Ureter (tissue), 1 donor: ENCODE measurements around the gene AP2B1. TPM values are rescaled to one million over a fixed set of nuclear protein-coding genes. Genes with fewer than 3 reads are reported as not detected.
"Not testable (repeated sequence)": the region's sequence is repeated elsewhere in the genome, so short reads cannot be mapped to it uniquely, and the experiment has no call there.

Source experiments
- DNase-seq: peaks from one replicate; pipeline ENCODE4 v3.0.0-alpha.2; 2020; ENCODE audit warnings: low spot score
- total RNA-seq: library from RNA; stranded (reverse); gene quantifications from one replicate; pipeline ENCODE4 v1.2.4, GENCODE V29; 2023
- donor health status: DM: yes; HTN: yes; CAD: no.

Gene AP2B1
- 164 TPM for total RNA-seq

DNA sequence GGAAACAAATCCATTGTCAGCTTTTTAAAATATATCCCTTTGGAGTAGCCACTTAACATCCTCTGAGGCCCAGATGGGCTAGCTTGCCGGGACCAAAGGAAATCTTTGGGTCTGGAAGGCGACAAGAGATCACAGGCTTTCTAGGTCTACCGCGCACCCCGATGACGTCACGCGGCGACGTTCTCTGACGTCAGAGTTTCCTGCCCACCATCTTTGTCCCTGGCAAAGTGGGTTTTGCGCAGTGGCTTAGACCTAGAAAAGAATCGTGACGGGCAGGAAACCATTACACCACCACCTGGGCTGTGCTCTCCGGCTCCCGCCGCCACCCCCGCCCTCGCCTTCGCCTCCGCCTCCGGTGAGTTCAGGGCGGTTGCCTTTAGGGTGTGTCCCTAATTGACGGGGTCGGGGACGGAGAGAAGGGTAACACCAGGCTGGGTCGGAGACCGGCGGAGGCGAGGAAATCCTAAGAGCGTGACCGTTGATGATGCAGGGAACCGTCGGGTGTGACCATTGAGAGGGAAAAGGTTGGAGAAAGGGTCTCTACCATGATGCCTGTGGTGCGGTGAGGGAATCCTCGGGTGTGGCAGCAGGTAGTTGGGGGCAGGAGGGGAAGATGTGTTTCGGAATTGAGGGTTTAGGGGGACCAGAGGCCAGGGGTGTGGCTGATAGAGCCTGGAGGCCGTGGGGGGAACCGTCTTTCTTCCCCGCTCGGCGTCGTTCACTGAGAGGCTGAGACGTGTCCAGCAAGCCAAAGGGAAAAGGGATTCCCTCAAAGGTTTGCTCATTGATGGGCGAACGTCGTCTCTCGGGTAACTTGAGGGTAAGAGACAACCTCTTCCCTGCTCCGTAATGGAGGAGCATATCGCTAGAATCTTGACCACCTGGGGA, at the start of gene AP2B1:
AP2B1 (plus strand) TSS at position 249 of the 888 bp plus-strand sequence. CDS start 6,709 bp downstream, outside the sequence.
- DNase-seq = peak; percentile 97

DNA sequence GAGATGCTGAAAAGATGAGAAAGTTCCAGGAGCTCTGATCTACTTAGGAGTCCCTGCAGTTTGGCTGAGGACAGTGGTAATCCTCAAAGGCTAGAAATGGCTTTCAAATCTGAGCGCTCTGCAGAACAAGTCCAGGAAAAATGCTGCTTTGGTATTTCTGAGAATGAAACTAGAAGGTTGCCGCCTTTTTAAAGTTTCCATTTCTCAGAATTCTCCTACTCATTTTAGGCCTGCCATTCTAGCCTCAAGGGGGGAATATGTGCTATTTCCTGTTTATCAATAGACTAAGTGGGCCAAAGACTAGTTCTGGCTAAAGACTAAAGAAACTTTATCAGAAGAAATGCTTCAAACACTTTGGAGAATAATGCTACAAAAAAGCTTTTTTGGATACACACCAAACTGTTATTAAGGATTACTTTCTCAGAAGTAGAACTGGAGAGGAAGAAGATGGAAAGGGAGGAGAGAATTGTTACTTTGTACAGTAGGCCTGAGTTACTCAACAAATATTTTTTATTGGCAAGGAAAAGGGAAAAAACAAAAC, 49.5 kb upstream of the AP2B1 start, which contains the start of gene SLFN12L:
SLFN12L (minus strand) TSS at position 78 of the 541 bp plus-strand sequence. CDS start 15,314 bp downstream, outside the sequence.
- no peak for DNase-seq

- no peak for DNase-seq
Observed at GRCh38 chr17:35539659-35540026, 47.5 kb upstream of the AP2B1 start.

DNA sequence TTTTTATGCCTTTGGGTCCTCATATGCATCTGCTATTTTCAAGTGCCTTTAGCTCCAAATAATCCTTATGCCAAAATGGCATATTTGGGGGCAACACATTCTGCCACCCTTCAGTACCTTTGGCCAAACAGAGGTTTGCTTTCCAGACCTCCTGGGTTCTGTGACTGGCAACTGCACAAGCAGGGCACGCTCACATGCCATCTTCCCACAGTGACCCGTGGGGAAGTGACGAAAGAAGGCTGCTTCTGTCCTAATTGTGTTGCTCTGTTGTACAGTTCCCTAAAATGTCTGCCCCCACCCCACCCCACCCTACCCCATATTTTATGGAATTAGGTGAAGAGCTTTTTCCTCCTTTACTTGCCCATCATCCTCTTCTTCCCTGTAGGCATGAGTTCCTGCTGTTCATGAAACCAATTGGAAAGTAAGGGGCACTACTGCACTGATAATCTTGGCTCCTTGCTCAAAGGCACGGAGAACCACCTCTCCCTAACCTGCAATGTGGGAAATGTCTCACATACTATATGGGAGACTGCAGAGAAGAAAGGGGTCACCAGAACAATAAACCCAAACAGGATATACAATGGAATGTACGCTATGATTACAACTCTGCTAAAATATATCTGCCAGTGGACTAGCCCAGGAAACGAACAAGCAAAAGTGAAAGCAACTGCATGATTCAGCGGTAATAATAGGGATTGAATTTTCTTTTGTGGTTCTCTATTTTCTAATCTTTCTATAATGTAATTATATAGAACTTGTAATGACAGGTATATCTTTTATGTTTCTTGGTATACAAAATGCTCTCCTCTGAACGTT, 46.3 kb upstream of the AP2B1 start:
- peak; percentile 44 for DNase-seq

GRCh38 chr17:35541434-35541833, 45.7 kb upstream of the AP2B1 start:
- no peak for DNase-seq

- DNase-seq = no peak
Observed at GRCh38 chr17:35542990-35543389, 44.1 kb upstream of the AP2B1 start.

- no peak for DNase-seq
Observed at GRCh38 chr17:35543856-35544255, 43.3 kb upstream of the AP2B1 start.

GRCh38 chr17:35545150-35545549, 42.0 kb upstream of the AP2B1 start:
- DNase-seq = no peak

DNA sequence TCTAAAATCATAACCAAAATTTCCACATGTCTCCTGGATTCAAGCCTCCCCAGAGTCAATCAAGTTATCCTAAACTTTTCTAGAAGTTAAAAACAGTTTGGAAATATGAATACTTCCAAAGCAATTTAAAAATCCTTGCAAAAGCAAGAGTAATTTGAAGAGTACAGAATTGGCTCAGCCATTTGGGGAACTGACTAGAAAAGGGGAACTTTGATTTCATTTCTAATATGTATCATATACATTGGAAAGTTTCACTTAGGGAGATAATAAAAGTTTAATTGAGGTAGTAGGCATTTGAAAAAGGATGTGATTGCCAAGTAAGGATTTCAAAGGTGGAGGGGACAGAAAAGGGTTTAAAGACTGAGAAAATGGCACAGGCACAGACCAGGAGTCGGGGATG, 40.6 kb upstream of the AP2B1 start:
- no peak for DNase-seq

GRCh38 chr17:35548208-35548810, 38.8 kb upstream of the AP2B1 start:
- DNase-seq = no peak

GRCh38 chr17:35548978-35549377, 38.1 kb upstream of the AP2B1 start:
- no peak for DNase-seq

- DNase-seq = no peak
Observed at GRCh38 chr17:35553310-35553709, 33.8 kb upstream of the AP2B1 start.

- no peak for DNase-seq
Observed at GRCh38 chr17:35554668-35555067, 32.5 kb upstream of the AP2B1 start.

GRCh38 chr17:35555691-35556090, 31.4 kb upstream of the AP2B1 start:
- DNase-seq = no peak

GRCh38 chr17:35557353-35557752, 29.8 kb upstream of the AP2B1 start:
- DNase-seq = peak; percentile 25

- DNase-seq = no peak
Observed at GRCh38 chr17:35559495-35560210, 27.5 kb upstream of the AP2B1 start.

- DNase-seq = no peak
Observed at GRCh38 chr17:35560703-35561102, 26.4 kb upstream of the AP2B1 start, which contains the start of gene SLFN14. Gene SLFN14, minus strand, starts transcription at chr17:35560819. Its CDS starts 2,757 bp downstream, at chr17:35558062.

- DNase-seq = not testable (repeated sequence)
Observed at GRCh38 chr17:35563181-35563580, 23.9 kb upstream of the AP2B1 start.

DNA sequence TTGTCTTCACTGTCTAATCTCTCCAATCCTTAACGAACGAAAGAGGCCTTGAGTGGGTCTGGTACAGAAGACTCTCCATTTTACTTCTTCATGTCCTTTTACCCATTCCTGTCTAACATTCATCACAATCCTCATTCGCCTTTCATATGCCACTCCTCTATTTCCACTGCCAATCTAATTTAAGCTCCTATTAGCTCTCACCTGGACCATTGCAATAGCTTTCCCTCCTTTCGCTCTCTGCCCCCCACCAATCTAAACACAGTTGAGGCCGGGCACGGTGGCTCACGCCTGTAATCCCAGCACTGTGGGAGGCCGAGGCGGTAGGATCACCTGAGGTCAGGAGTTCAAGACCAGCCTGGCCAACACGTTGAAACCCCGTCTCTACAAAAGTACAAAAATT, 20.2 kb upstream of the AP2B1 start:
- no peak for DNase-seq

GRCh38 chr17:35568561-35568960, 18.6 kb upstream of the AP2B1 start:
- no peak for DNase-seq

- no peak for DNase-seq
Observed at GRCh38 chr17:35569405-35569804, 17.7 kb upstream of the AP2B1 start.
